Activated CD4-positive, alpha-beta T cell treated with anti-CD3 and anti-CD28 coated beads for 36 hours (primary cell): ENCODE measurements around the gene TMEM121B. TPM values are rescaled to one million over a fixed set of nuclear protein-coding genes. Genes with fewer than 3 reads are reported as not detected.
"Not testable (repeated sequence)": the region's sequence is repeated elsewhere in the genome, so short reads cannot be mapped to it uniquely, and the experiment has no call there.

Experiments used
- ATAC-seq: fragments of 200-7000 bp; cut with Tn5 transposase; one replicate; pipeline ENCODE4 v1.10.0; 2021; ENCODE audit warnings: mild to moderate bottlenecking, moderate library complexity
- CTCF ChIA-PET: fragments of 350-600 bp; sonication (Branson Sonifier 250); formaldehyde crosslinking; loops from one replicate; lab custom pipeline; 2021; ENCODE audit warnings: antibody characterized with exemption; lab: Charles Lee
- POLR2A ChIA-PET: fragments of 350-600 bp; sonication (Branson Sonifier 250); formaldehyde crosslinking; loops from one replicate; lab custom pipeline; 2021; ENCODE audit warnings: antibody characterized with exemption, inconsistent platforms; lab: Charles Lee
- DNase-seq: peaks from one replicate; pipeline ENCODE4 v3.0.0-alpha.2; 2020
- H3K27ac Mint-ChIP-seq: one replicate; pipeline ENCODE4 v1.8.0; 2021; ENCODE audit warnings: mixed read lengths
- H3K27me3 Mint-ChIP-seq: one replicate; pipeline ENCODE4 v1.8.0; 2021; ENCODE audit warnings: mixed read lengths
- H3K36me3 Mint-ChIP-seq: one replicate; pipeline ENCODE4 v1.8.0; 2021; ENCODE audit warnings: low read depth, mixed read lengths
- H3K4me1 Mint-ChIP-seq: one replicate; pipeline ENCODE4 v1.8.0; 2021; ENCODE audit warnings: mixed read lengths
- H3K4me3 Mint-ChIP-seq: one replicate; pipeline ENCODE4 v1.8.0; 2021; ENCODE audit warnings: mild to moderate bottlenecking, moderate library complexity, mixed read lengths
- H3K9me3 Mint-ChIP-seq: one replicate; pipeline ENCODE4 v1.8.0; 2021; ENCODE audit warnings: low read depth, mixed read lengths
- intact Hi-C, 2 experiments: fragments of 100-400 bp; cut with DNase I in 1 of 2; cut with micrococcal nuclease in 1 of 2; formaldehyde crosslinking; loops; one replicate each; pipeline versions ENCODE4 v1.14.2 to v1.15.1; 2022 to 2024; cut with DNase I, micrococcal nuclease
- total RNA-seq, 2 experiments: library from RNA; stranded (reverse); gene quantifications; one replicate each; pipeline ENCODE4 v1.2.3, GENCODE V29; 2021

TMEM121B gene
- total RNA-seq, 2 experiments from 2014 or later: 0.14 to 0.19 TPM

- peaks cover 31% of the 10 kb centered on the region for H3K36me3 Mint-ChIP-seq
- POLR2A ChIA-PET: no interaction called here
- H3K27ac Mint-ChIP-seq: peak overlapping the region; percentile 0
- ATAC-seq (no peak), DNase-seq (no peak)
- CTCF ChIA-PET: interaction anchor here (0.6 to 7.7 kb wide), 2 partner anchors 16 to 48 kb away, joined by 3 to 64 read pairs; no protein-coding TSS in a partner anchor
- H3K4me1 Mint-ChIP-seq: peaks cover 44% of the 10 kb centered on the region
- peak overlapping the region; percentile 8 for H3K4me3 Mint-ChIP-seq
- H3K27me3 Mint-ChIP-seq: no peaks in the 10 kb centered on the region
- intact Hi-C loops: loop anchor here (5.0 kb wide), 3 partner anchors 34 to 616 kb away; partner anchors contain the start of genes BCL2L13 (in 1 of the 2), BID (in 1 of the 2) and TMEM121B (in 1 of the 2)
- H3K9me3 Mint-ChIP-seq: no peaks in the 10 kb centered on the region
Observed at GRCh38 chr22:17155941-17156340, 34.8 kb upstream of the TMEM121B start.

- Mint-ChIP-seq H3K27me3 (no peaks in the 10 kb centered on the region), H3K36me3 (peaks cover 28% of the 10 kb centered on the region), H3K4me1 (peaks cover 36% of the 10 kb centered on the region), H3K4me3 (no peak overlapping the region), H3K27ac (no peak overlapping the region), H3K9me3 (no peaks in the 10 kb centered on the region)
- CTCF ChIA-PET: no interaction called here
- ATAC-seq (no peak), DNase-seq (no peak)
- intact Hi-C loops: no loop called here
- POLR2A ChIA-PET: interaction anchor here (0.6 kb wide), 1 partner anchor 16 kb away, joined by 3 read pairs; no protein-coding TSS in a partner anchor
Observed at GRCh38 chr22:17152971-17153370, 31.8 kb upstream of the TMEM121B start.

DNA sequence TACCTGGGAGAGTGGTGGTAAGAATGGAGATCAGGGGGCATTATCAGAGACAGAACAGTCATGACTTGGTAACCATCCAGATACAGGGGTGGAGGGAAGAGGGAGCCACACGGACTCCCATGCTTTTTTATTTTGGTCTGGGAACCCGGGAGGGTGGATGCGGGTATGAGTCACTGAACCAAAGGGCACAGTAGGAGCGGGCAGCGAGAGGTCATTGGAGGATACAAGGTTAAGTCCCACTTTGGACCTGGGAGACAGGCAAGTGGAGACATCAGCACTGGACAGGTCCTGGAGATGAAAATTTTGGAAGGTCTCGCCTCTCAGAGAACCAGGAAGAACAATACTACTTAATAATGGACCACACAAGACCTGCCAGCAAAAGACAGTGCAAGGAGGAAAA is 31.2 kb upstream of the TMEM121B start:
- ChIA-PET POLR2A (no interaction called here), CTCF (no interaction called here)
- Mint-ChIP-seq H3K4me3 (no peak overlapping the region), H3K9me3 (no peaks in the 10 kb centered on the region), H3K4me1 (peaks cover 30% of the 10 kb centered on the region), H3K27ac (no peak overlapping the region), H3K36me3 (peaks cover 28% of the 10 kb centered on the region), H3K27me3 (no peaks in the 10 kb centered on the region)
- intact Hi-C loops: no loop called here
- DNase-seq: no peak
- no peak for ATAC-seq

- no peak for DNase-seq
- CTCF ChIA-PET: no interaction called here
- Mint-ChIP-seq H3K4me3 (no peak overlapping the region), H3K4me1 (peaks cover 12% of the 10 kb centered on the region), H3K36me3 (peaks cover 26% of the 10 kb centered on the region), H3K27ac (no peak overlapping the region), H3K9me3 (no peaks in the 10 kb centered on the region), H3K27me3 (no peaks in the 10 kb centered on the region)
- intact Hi-C loops: no loop called here
- POLR2A ChIA-PET: interaction anchor here (0.6 kb wide), 1 partner anchor 81 kb away, joined by 3 read pairs; no protein-coding TSS in a partner anchor
- no peak for ATAC-seq
Observed at GRCh38 chr22:17149076-17149815, 28.1 kb upstream of the TMEM121B start.

- H3K27me3 Mint-ChIP-seq, H3K9me3 Mint-ChIP-seq, POLR2A ChIA-PET, H3K4me3 Mint-ChIP-seq, ATAC-seq, H3K4me1 Mint-ChIP-seq, H3K27ac Mint-ChIP-seq, DNase-seq, intact Hi-C loops: not testable (repeated sequence)
- CTCF ChIA-PET: interaction anchor here (1.0 kb wide), 1 partner anchor 10 kb away, joined by 3 read pairs; no protein-coding TSS in a partner anchor
- H3K36me3 Mint-ChIP-seq: peaks cover 30% of the 10 kb centered on the region
Observed at GRCh38 chr22:17147458-17147857, 26.3 kb upstream of the TMEM121B start.

GRCh38 chr22:17145021-17145680 is 24.0 kb upstream of the TMEM121B start:
- no peak overlapping the region for H3K4me3 Mint-ChIP-seq
- no peak for ATAC-seq
- peaks cover 33% of the 10 kb centered on the region for H3K36me3 Mint-ChIP-seq
- POLR2A ChIA-PET: no interaction called here
- intact Hi-C loops: no loop called here
- no peaks in the 10 kb centered on the region for H3K27me3 Mint-ChIP-seq
- no peak for DNase-seq
- CTCF ChIA-PET: interaction anchor here (0.7 kb wide), 1 partner anchor 17 kb away, joined by 4 read pairs; no protein-coding TSS in a partner anchor
- H3K27ac Mint-ChIP-seq: no peak overlapping the region
- H3K4me1 Mint-ChIP-seq: no peaks in the 10 kb centered on the region
- no peaks in the 10 kb centered on the region for H3K9me3 Mint-ChIP-seq

DNA sequence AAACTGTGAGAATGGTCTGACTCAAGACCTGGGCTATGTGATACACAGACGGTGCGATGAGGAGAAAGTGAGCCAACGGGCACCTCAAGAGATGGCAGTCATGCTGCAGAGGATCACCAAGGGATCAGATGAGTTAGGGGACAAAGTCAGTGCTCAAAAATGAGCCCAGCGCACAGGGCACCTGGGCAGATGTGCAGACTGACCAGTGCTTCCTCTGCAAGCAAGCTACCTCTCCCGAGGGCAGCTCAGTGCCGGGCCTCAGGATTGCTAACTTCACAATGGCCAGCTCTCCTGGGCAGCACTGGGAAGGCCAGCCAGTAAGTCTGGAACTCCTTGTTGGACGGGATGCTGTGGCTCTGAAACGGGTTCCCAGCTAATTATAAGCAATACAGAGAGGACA is 22.7 kb upstream of the TMEM121B start:
- DNase-seq (no peak), ATAC-seq (no peak)
- Mint-ChIP-seq H3K4me3 (no peak overlapping the region), H3K27ac (no peak overlapping the region), H3K36me3 (peaks cover 33% of the 10 kb centered on the region), H3K27me3 (no peaks in the 10 kb centered on the region), H3K9me3 (no peaks in the 10 kb centered on the region), H3K4me1 (no peaks in the 10 kb centered on the region)
- intact Hi-C loops: no loop called here
- ChIA-PET POLR2A (no interaction called here), CTCF (interaction anchor here (0.7 kb wide), 1 partner anchor 19 kb away, joined by 3 read pairs; no protein-coding TSS in a partner anchor)

GRCh38 chr22:17143101-17143500 is 21.9 kb upstream of the TMEM121B start:
- Mint-ChIP-seq H3K27me3 (no peaks in the 10 kb centered on the region), H3K9me3 (no peaks in the 10 kb centered on the region), H3K4me3 (no peak overlapping the region), H3K27ac (no peak overlapping the region), H3K4me1 (no peaks in the 10 kb centered on the region), H3K36me3 (peaks cover 33% of the 10 kb centered on the region)
- ChIA-PET POLR2A (no interaction called here), CTCF (interaction anchor here (0.7 kb wide), 1 partner anchor 18 kb away, joined by 3 read pairs; no protein-coding TSS in a partner anchor)
- DNase-seq (no peak), ATAC-seq (no peak)
- intact Hi-C loops: no loop called here

GRCh38 chr22:17140826-17141766 is 19.9 kb upstream of the TMEM121B start:
- DNase-seq (no peak), ATAC-seq (no peak)
- ChIA-PET POLR2A (no interaction called here), CTCF (no interaction called here)
- Mint-ChIP-seq H3K27me3 (no peaks in the 10 kb centered on the region), H3K9me3 (no peaks in the 10 kb centered on the region), H3K4me1 (no peaks in the 10 kb centered on the region), H3K4me3 (no peak overlapping the region), H3K27ac (no peak overlapping the region), H3K36me3 (peaks cover 30% of the 10 kb centered on the region)
- intact Hi-C loops: no loop called here

DNA sequence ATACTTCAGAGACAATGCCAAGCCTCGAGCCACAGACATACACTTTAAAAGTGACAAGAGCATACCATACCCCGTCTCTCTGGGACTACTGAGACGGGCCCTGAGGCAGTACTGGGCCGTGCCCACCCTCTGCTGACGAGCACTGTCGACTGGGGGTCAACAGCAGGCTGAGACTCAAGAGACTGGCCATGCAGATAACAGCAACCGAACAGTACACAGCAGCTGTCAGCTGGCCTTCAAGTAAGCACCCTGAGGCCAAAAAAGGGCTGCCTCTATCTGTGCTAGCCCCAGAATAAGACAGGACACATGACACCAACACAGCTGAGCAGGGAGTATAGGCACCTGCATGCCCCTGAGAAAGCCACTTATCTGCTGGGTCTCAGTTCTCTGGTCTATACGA is 18.9 kb upstream of the TMEM121B start:
- Mint-ChIP-seq H3K9me3 (no peaks in the 10 kb centered on the region), H3K36me3 (peaks cover 29% of the 10 kb centered on the region), H3K27me3 (no peaks in the 10 kb centered on the region), H3K4me1 (no peaks in the 10 kb centered on the region), H3K4me3 (no peak overlapping the region), H3K27ac (no peak overlapping the region)
- intact Hi-C loops: no loop called here
- ChIA-PET CTCF (interaction anchor here (1.1 kb wide), 1 partner anchor 51 kb away, joined by 4 read pairs; no protein-coding TSS in a partner anchor), POLR2A (no interaction called here)
- no peak for DNase-seq
- no peak for ATAC-seq

- POLR2A ChIA-PET: no interaction called here
- DNase-seq (no peak), ATAC-seq (no peak)
- intact Hi-C loops: no loop called here
- H3K4me1 Mint-ChIP-seq: no peaks in the 10 kb centered on the region
- H3K27me3 Mint-ChIP-seq: no peaks in the 10 kb centered on the region
- H3K9me3 Mint-ChIP-seq: no peaks in the 10 kb centered on the region
- CTCF ChIA-PET: interaction anchor here (0.6 kb wide), 1 partner anchor 31 kb away, joined by 3 read pairs; no protein-coding TSS in a partner anchor
- no peak overlapping the region for H3K27ac Mint-ChIP-seq
- peaks cover 25% of the 10 kb centered on the region for H3K36me3 Mint-ChIP-seq
- no peak overlapping the region for H3K4me3 Mint-ChIP-seq
Observed at GRCh38 chr22:17138513-17138912, 17.4 kb upstream of the TMEM121B start.
